Ecto neural progenitor cell (in vitro differentiated cells): ENCODE data around the gene KCNQ5.

Experiments used
- DNase-seq: peaks from one replicate; pipeline ENCODE4 v3.0.0-alpha.2; 2018; ENCODE audit warnings: low spot score

The KCNQ5 gene

GRCh38 chr6:73051147-73051546 is 429.3 kb downstream of the KCNQ5 start:
- DNase-seq = no peak

- DNase-seq = no peak
Measured at GRCh38 chr6:73054958-73055357, 433.1 kb downstream of the KCNQ5 start.

GRCh38 chr6:73058736-73059135 is 436.9 kb downstream of the KCNQ5 start:
- no peak for DNase-seq

- DNase-seq = no peak
Measured at GRCh38 chr6:73062130-73062529, 440.3 kb downstream of the KCNQ5 start.

GRCh38 chr6:73062837-73063236 is 441.0 kb downstream of the KCNQ5 start:
- DNase-seq = no peak

- no peak for DNase-seq
Measured at GRCh38 chr6:73064266-73064665, 442.4 kb downstream of the KCNQ5 start.

GRCh38 chr6:73073238-73073637 is 451.4 kb downstream of the KCNQ5 start:
- DNase-seq = no peak

GRCh38 chr6:73074175-73074574 is 452.3 kb downstream of the KCNQ5 start:
- no peak for DNase-seq

GRCh38 chr6:73076211-73076954 is 454.5 kb downstream of the KCNQ5 start:
- no peak for DNase-seq

- no peak for DNase-seq
Measured at GRCh38 chr6:73078333-73078862, 456.5 kb downstream of the KCNQ5 start.

- no peak for DNase-seq
Measured at GRCh38 chr6:73078908-73079610, 457.2 kb downstream of the KCNQ5 start.

- no peak for DNase-seq
Measured at GRCh38 chr6:73079611-73079955, 457.7 kb downstream of the KCNQ5 start.

GRCh38 chr6:73079978-73080377 is 458.1 kb downstream of the KCNQ5 start:
- DNase-seq = no peak

- no peak for DNase-seq
Measured at GRCh38 chr6:73081955-73082354, 460.1 kb downstream of the KCNQ5 start.

- no peak for DNase-seq
Measured at GRCh38 chr6:73083886-73084285, 462.0 kb downstream of the KCNQ5 start.

GRCh38 chr6:73085443-73085871 is 463.6 kb downstream of the KCNQ5 start:
- DNase-seq = peak; percentile 59

- DNase-seq = no peak
Measured at GRCh38 chr6:73086726-73087125, 464.9 kb downstream of the KCNQ5 start.

GRCh38 chr6:73088138-73088813 is 466.4 kb downstream of the KCNQ5 start:
- no peak for DNase-seq

- no peak for DNase-seq
Measured at GRCh38 chr6:73104921-73105320, 483.1 kb downstream of the KCNQ5 start.

GRCh38 chr6:73107016-73107415 is 485.2 kb downstream of the KCNQ5 start:
- no peak for DNase-seq

GRCh38 chr6:73108949-73109348 is 487.1 kb downstream of the KCNQ5 start:
- DNase-seq = no peak

- no peak for DNase-seq
Measured at GRCh38 chr6:73109659-73110058, 487.8 kb downstream of the KCNQ5 start.

GRCh38 chr6:73116330-73116729 is 494.5 kb downstream of the KCNQ5 start:
- no peak for DNase-seq
